Ovary (tissue), 3 donors: ENCODE data around the gene SHPK.

Experiments used
- EP300 ChIP-seq: sonication (generic); formaldehyde crosslinking; IDR thresholded peaks from one replicate; pipeline ENCODE4 v1.6.1; 2017; ENCODE audit warnings: antibody characterized with exemption
- POLR2A ChIP-seq: fragments of 450-650 bp; IDR thresholded peaks from one replicate; pipeline ENCODE4 v1.6.1; 2017; ENCODE audit warnings: antibody characterized with exemption, mild to moderate bottlenecking, moderate library complexity
- TF ChIP-seq, protein P1 (sequence below), 3 donors: fragments of 450-650 bp in 2 of 3; fragments of 200-600 bp in 1 of 3; IDR thresholded peaks; one replicate each; pipeline versions ENCODE4 v1.5.1 to v1.8.0; 2016 to 2022; ENCODE audit warnings: antibody characterized with exemption in 3 of 3, mild to moderate bottlenecking in 1 of 3
- donor health status: DM: no; HTN: no; CAD: no.

DNA sequence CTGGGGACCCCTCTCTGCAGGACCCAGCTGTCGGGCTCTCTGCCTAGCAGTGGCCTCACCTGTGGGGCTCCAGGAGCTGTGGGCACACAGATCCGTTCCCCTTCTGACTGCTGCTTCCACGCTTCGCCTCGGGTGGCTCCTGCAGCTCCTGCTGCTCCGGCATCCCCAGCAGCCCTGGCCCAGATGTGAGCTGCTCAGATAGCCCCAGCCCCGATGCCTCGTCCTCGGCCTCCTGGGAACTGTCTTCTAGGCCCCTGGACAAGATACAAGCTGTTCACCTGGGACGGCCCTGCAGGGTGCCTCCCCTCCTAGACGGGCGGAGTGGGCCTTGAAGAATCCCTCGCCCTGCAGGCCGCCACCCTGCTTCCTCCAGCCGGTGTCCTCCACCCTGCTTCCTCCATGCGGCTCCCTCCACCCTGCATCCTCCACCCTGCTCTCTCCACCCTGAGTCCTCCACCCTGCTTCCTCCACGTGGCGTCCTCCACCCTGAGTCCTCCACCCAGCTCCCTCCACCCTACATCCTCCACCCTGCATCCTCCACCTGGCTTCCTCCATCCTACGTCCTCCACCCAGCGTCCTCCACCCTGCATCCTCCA is 43.6 kb upstream of the SHPK start:
- TF ChIP-seq, protein P1, sequence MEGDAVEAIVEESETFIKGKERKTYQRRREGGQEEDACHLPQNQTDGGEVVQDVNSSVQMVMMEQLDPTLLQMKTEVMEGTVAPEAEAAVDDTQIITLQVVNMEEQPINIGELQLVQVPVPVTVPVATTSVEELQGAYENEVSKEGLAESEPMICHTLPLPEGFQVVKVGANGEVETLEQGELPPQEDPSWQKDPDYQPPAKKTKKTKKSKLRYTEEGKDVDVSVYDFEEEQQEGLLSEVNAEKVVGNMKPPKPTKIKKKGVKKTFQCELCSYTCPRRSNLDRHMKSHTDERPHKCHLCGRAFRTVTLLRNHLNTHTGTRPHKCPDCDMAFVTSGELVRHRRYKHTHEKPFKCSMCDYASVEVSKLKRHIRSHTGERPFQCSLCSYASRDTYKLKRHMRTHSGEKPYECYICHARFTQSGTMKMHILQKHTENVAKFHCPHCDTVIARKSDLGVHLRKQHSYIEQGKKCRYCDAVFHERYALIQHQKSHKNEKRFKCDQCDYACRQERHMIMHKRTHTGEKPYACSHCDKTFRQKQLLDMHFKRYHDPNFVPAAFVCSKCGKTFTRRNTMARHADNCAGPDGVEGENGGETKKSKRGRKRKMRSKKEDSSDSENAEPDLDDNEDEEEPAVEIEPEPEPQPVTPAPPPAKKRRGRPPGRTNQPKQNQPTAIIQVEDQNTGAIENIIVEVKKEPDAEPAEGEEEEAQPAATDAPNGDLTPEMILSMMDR (IDR thresholded peaks at IDR 0.05), result no peak
- no peak for TF ChIP-seq POLR2A
- no peak for TF ChIP-seq EP300
